GM04503 (cell line): ENCODE measurements around the gene PRODH2.
"Not testable (repeated sequence)": the region's sequence is repeated elsewhere in the genome, so short reads cannot be mapped to it uniquely, and the experiment has no call there.

ENCODE experiments used
- DNase-seq: peaks from one replicate; pipeline ENCODE4 v3.0.0-alpha.2; 2012; ENCODE audit warnings: low read depth

PRODH2 gene

GRCh38 chr19:35842666-35843272 lies 30.1 kb upstream of the PRODH2 start:
- no peak for DNase-seq

- no peak for DNase-seq
Observed at GRCh38 chr19:35841961-35842595, 29.4 kb upstream of the PRODH2 start.

GRCh38 chr19:35836096-35836495 lies 23.5 kb upstream of the PRODH2 start:
- DNase-seq = not testable (repeated sequence)

GRCh38 chr19:35833972-35834371 lies 21.3 kb upstream of the PRODH2 start:
- no peak for DNase-seq

GRCh38 chr19:35832054-35832453 lies 19.4 kb upstream of the PRODH2 start:
- DNase-seq = no peak

GRCh38 chr19:35830986-35831385 lies 18.3 kb upstream of the PRODH2 start:
- DNase-seq = no peak

GRCh38 chr19:35828692-35829301 lies 16.2 kb upstream of the PRODH2 start:
- DNase-seq = no peak

GRCh38 chr19:35824150-35824549 lies 11.5 kb upstream of the PRODH2 start:
- no peak for DNase-seq

- no peak for DNase-seq
Observed at GRCh38 chr19:35822579-35822978, 9.9 kb upstream of the PRODH2 start.

GRCh38 chr19:35818445-35818844 lies 5.8 kb upstream of the PRODH2 start:
- DNase-seq = no peak

- DNase-seq = no peak
Observed at GRCh38 chr19:35816846-35817245, 4.2 kb upstream of the PRODH2 start.

- DNase-seq = no peak
Observed at GRCh38 chr19:35816262-35816661, 3.6 kb upstream of the PRODH2 start.

GRCh38 chr19:35813043-35813890 lies 622 bp upstream of the PRODH2 start:
- DNase-seq = no peak

- DNase-seq = no peak
Observed at GRCh38 chr19:35811317-35812219, 1.1 kb downstream of the PRODH2 start.

GRCh38 chr19:35807633-35808032 lies 5.0 kb downstream of the PRODH2 start:
- no peak for DNase-seq

- DNase-seq = no peak
Observed at GRCh38 chr19:35806597-35806996, 6.0 kb downstream of the PRODH2 start.

- no peak for DNase-seq
Observed at GRCh38 chr19:35805526-35806102, 7.0 kb downstream of the PRODH2 start.

GRCh38 chr19:35801828-35802227 lies 10.8 kb downstream of the PRODH2 start:
- DNase-seq = no peak

- DNase-seq = no peak
Observed at GRCh38 chr19:35797663-35798062, 15.0 kb downstream of the PRODH2 start.

GRCh38 chr19:35796645-35797542 lies 15.8 kb downstream of the PRODH2 start:
- no peak for DNase-seq
